Epithelial cell of proximal tubule (primary cell): ENCODE measurements around the gene FBXO9. TPM values are rescaled to one million over a fixed set of nuclear protein-coding genes. Genes with fewer than 3 reads are reported as not detected.

Experiments used
- DNase-seq: peaks from one replicate; pipeline ENCODE4 v3.0.0-alpha.2; 2011; ENCODE audit warnings: low read depth
- H3K4me3 ChIP-seq: 2 replicates; pipeline ENCODE4 v1.5.1; 2011; ENCODE audit warnings: low read depth, mild to moderate bottlenecking, low read length
- total RNA-seq: library from RNA; depleted of rRNA; stranded (reverse); fragments of >200 nt; gene quantifications from 2 replicates; pipeline ENCODE4 v1.2.3, GENCODE V29; 2015
- TF ChIP-seq, protein P1 (sequence below): conservative IDR thresholded peaks from 2 replicates; pipeline ENCODE4 v1.5.1; 2012; ENCODE audit warnings: low read depth, mild to moderate bottlenecking, low read length

Gene FBXO9
- total RNA-seq, 1 donor from 2014 or later = 48.8 TPM

DNA sequence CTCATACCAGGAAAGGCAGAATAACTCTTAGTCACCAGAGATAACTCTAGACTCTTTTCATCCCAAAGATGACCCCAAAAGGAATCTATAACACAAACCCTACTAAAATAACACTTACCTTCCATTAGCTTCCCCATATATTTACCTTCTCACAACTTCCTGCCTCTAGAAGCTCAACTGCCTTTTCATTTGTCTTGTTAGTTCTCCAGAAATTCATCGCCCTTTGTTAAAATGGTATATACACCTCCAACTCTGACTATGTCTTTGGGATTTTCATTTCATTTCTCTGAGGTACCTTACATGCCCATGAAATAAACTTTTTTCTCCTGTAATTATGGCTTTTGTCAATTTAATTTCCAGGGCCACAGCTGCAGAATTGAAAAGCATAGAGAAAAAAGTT, 49.9 kb downstream of the FBXO9 start:
- no peak overlapping the region for H3K4me3 ChIP-seq
- no peak for DNase-seq
- TF ChIP-seq, protein P1, sequence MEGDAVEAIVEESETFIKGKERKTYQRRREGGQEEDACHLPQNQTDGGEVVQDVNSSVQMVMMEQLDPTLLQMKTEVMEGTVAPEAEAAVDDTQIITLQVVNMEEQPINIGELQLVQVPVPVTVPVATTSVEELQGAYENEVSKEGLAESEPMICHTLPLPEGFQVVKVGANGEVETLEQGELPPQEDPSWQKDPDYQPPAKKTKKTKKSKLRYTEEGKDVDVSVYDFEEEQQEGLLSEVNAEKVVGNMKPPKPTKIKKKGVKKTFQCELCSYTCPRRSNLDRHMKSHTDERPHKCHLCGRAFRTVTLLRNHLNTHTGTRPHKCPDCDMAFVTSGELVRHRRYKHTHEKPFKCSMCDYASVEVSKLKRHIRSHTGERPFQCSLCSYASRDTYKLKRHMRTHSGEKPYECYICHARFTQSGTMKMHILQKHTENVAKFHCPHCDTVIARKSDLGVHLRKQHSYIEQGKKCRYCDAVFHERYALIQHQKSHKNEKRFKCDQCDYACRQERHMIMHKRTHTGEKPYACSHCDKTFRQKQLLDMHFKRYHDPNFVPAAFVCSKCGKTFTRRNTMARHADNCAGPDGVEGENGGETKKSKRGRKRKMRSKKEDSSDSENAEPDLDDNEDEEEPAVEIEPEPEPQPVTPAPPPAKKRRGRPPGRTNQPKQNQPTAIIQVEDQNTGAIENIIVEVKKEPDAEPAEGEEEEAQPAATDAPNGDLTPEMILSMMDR = no peak

DNA sequence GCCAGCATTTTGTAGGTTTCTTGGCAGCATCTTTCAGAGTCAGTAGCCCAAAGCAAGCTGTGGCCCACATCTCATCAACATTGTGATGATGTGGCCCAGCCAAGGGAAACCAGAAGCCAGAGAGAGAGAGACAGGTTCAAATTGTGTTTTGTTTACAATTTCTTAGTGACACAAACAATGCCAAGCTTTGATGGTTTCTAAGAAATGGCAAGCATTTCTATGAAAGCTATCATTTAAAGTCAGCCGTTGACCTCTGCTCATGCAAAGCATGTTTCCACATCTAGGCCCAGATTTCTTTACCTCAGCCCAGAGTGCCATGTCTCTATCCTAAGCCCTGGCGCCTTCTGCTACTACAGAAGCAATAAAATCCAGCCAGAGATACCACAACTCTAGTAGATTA, 50.5 kb downstream of the FBXO9 start:
- TF ChIP-seq, protein P1 = no peak
- H3K4me3 ChIP-seq = no peak overlapping the region
- no peak for DNase-seq

DNA sequence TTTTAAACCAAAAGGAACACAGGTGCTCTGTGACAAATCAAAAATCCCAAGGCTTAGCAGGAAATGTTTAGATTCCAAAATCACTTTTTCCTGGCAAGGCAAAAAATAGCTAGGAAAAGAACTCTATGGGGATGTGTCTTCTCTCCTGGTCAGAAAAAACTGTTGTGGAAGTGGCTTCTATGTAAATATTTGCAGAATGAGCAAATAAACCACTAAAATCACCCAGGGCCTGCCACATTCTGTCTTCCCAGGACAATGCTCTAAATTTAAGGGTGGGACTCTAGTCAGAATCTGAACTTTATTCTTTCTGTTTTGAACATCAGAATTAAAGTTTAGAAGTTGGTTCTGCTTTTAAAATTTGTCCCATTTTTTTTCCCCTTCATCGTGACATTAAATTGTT, 54.1 kb downstream of the FBXO9 start:
- TF ChIP-seq, protein P1 = no peak
- no peak for DNase-seq
- H3K4me3 ChIP-seq = no peak overlapping the region

DNA sequence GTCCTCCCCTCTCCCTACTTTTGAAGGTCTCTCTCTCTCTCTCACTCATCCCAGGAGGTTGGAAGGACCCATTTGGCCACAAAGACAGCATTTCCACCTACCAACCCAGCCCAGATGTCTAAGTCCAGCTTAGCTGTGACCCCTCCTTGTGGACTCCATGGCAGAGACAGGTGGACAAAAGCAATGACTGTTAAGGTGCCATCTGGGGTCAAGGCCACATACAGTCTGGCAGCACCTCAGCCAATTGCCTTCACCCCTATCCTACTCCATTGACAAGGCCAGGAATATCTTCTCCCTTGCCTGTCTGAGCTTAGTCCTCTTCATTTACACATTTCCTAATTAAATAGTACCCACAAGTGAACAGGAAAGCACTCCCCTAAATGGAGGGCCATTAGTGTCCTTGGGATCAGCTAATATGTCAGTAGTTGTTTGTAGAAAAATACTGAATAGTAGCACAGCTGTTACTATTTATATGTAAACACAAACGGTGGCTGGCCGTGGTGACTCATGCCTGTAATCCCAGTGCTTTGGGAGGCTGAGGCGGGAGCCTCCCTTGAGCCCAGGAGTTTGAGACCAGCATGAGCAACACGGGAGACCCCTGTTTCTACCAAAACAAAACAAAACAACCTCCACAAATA, 54.7 kb downstream of the FBXO9 start:
- no peak overlapping the region for H3K4me3 ChIP-seq
- TF ChIP-seq, protein P1 = no peak
- DNase-seq = no peak

DNA sequence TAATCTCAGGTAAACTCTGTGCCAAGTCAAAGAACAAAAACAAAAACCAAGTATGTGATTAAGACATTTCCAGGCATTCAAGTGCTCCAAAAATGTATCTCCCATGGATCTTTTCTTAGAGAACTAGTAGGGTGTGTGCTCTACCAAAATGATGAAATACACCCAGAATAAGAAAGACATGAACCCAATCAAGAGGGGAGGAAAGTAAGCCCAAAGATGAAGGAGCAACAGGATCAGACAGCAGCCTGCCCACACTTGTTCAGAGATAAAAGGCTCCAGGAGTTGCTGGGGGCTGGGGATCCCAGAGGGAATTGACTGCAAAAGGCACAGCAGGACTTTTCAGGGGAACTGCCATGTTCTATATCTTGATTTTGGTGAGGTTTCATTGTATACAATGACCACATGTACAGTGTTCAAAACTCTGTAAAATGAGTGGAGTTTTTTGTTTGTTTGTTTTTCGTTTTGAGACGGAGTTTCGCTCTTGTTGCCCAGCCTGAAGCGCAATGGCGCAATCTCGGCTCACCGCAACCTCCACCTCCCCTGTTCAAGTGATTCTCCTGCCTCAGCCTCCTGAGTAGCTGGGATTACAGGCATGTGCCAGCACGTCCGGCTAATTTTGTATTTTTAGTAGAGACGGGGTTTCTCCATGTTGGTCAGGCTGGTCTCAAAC, 59.1 kb downstream of the FBXO9 start:
- H3K4me3 ChIP-seq = no peak overlapping the region
- no peak for DNase-seq
- TF ChIP-seq, protein P1 = no peak

DNA sequence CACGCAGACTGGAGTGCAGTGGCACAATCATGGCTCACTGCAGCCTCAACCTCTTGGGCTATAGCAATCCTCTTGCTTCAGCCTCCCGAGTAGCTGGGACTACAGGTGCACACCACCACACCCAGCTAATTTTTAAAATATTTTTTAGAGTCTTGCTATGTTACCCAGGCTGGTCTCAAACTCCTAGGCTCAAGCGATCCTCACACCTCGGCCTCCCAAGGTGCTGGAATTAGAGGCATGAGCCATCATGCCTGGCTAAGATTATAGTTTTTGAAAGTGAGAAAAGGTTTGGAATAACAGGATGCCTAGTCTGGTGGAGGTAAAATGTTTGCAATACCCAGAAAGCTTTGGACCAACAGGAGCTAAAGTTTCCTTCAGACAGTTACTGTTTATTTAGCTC, 60.1 kb downstream of the FBXO9 start:
- DNase-seq = no peak
- no peak overlapping the region for H3K4me3 ChIP-seq
- TF ChIP-seq, protein P1 = no peak

DNA sequence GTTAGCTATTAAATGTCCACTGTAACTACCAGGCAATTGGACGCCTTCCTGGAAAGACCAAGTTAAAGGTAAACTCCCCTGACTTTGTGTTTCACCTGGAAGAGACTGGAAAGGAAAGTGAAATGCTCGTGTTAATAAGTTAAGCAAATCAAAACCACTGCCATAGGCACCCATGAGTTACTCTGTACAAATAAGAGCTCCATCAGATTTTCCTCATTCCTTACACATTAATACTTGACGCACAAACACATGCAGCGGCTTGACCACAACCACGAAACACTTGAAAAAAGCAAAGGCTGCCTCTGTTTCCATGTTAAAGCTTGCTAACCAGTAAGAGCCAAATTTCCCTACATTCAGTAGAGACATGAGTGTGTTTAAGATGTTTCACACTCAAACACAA, 63.6 kb downstream of the FBXO9 start:
- peak; percentile 65 for DNase-seq
- TF ChIP-seq, protein P1 = no peak

More for the DNA sequence above, 63.6 kb downstream of the FBXO9 start:
- peak overlapping the region; percentile 18 for H3K4me3 ChIP-seq
